ENCODE measurements around the gene RTL1. TPM values are rescaled to one million over a fixed set of nuclear protein-coding genes. Genes with fewer than 3 reads are reported as not detected.
A peak's percentile ranks its signal among the peaks of the same experiment; 100 is the strongest.

RTL1 gene
- not detected in 2 replicates for total RNA-seq (2014; rRNA removed; shearing (Covaris generic))

DNA sequence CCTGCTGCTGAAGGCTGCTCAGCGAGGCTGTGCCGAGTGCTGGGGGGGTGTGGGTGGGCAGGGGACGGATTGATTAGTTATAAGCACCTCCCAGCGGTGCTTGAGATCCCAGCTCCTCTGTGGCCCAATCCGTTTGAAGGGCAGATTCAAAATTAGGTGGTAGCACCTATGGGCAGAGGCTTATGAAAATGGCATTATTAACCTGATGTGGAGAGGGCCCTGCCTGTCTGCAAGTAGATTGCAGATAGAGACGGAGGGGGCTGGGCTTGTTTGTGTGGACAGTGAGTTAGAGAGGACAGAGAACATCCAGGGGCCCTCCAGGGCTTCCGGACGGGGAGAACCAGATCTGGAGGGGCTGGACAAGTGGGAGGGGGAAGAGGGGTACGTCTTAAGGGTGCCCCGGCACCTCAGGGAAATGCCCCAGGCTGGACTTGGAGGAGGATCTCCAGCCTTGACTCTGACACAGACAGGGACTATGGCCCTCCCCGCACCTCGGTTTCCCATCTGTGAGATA is at the start of gene RTL1:
RTL1 (minus strand) TSS at position 51 of the 514 bp plus-strand sequence. CDS start 18,934 bp downstream, outside the sequence.
- Histone ChIP-seq H3K36me3 (peaks cover 32% of the 10 kb centered on the region), H3K27ac (no peak within 1 kb of the TSS), H3K4me1 (replicated peaks) (no peaks in the 10 kb centered on the region), H3K9me3 (replicated peaks) (no peaks in the 10 kb centered on the region), H3K4me3 (no peak within 1 kb of the TSS), H3K27me3 (replicated peaks) (no peaks in the 10 kb centered on the region)
- no peak for DNase-seq (ENCODE audit: low read depth in 1 of 2, low spot score in 2 of 2)

DNA sequence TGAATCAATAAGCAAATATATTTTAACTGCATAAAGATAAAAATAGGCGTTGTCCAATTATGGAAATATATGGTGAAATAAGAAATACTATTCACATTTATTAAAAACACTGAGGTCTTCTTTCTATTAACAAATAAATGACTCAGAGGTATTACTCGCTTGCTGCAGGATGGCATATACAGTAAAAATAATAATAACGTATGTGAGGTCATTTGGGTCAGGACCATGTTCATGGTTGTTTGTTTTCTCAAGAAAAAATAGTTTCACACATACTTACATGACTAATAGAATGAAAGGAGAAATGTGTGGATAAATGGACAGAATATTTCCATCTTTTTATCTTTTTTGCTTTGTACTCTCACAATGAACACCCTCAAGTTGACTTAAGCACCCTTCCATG is 46.5 kb upstream of the RTL1 start:
- Histone ChIP-seq H3K4me1 (replicated peaks) (no peaks in the 10 kb centered on the region), H3K36me3 (peaks cover 24% of the 10 kb centered on the region), H3K27me3 (replicated peaks) (no peaks in the 10 kb centered on the region), H3K4me3 (no peak overlapping the region), H3K27ac (no peak overlapping the region), H3K9me3 (replicated peaks) (no peaks in the 10 kb centered on the region)
- no peak for DNase-seq (ENCODE audit: low read depth in 1 of 2, low spot score in 2 of 2)

DNA sequence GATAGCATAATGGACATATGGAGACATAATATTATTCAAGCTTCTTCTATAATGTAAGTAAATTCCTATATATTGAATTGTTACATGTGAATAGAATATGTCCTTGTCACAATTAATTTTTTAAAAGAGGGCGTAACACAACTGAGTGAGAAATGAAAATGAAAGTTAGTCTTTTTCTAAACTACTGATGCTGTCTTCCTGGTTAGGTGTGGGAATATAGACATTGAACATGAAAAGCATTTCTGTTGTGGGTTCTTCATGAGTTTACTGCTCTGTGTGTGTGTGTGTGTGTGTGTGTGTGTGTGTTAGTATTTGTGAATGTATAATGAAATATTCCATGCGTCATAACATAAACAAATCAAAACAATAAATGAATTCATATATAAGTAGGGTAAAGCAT is 40.5 kb upstream of the RTL1 start:
- Histone ChIP-seq H3K27me3 (replicated peaks) (no peaks in the 10 kb centered on the region), H3K4me1 (replicated peaks) (no peaks in the 10 kb centered on the region), H3K36me3 (peaks cover 8% of the 10 kb centered on the region; the same call in 1 of the 2 replicates), H3K27ac (no peak overlapping the region), H3K4me3 (no peak overlapping the region), H3K9me3 (replicated peaks) (no peaks in the 10 kb centered on the region)
- DNase-seq (ENCODE audit: low read depth in 1 of 2, low spot score in 2 of 2) = no peak

DNA sequence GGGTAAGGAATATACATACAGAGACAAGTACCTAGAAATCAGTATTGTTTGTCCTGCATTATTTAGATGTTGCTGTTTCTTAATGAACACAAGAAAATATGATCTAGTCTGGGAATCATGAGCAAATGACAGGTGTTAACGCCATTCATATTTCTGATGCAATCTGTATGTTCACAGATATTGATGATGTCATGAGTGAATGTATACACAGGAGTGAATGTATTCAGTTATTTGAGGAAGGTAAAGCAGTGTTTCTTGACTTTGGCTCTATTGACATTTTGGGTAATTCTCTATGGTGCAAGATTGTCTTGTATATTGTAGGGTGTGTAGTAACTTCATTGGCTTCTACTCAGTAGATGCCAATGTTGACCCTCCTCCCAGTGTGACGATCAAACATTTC is 26.7 kb upstream of the RTL1 start:
- Histone ChIP-seq H3K27me3 (replicated peaks) (no peaks in the 10 kb centered on the region), H3K4me3 (no peak overlapping the region), H3K36me3 (no peaks in the 10 kb centered on the region), H3K4me1 (replicated peaks) (no peaks in the 10 kb centered on the region), H3K9me3 (replicated peaks) (no peaks in the 10 kb centered on the region), H3K27ac (no peak overlapping the region)
- no peak for DNase-seq (ENCODE audit: low read depth in 1 of 2, low spot score in 2 of 2)

DNA sequence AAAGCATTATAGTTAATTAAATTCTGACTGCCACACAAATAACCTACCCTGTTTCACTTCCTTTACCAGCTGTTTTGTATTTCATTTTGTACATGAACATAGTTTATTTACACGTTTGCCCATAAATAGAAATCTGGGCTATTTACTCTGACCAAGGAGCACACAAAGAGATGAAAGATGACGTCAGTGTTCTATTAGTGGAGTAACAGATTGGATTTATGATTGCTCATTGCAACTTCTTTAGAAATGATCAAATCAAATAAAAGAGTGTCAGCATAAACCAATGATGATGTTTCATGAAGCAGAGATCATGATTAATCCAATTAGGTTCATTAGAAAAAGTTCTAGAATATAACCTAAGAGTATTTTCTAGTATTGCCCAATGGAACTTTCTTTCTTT is 12.0 kb upstream of the RTL1 start:
- Histone ChIP-seq H3K4me3 (no peak overlapping the region), H3K9me3 (replicated peaks) (no peaks in the 10 kb centered on the region), H3K4me1 (replicated peaks) (peaks cover 20% of the 10 kb centered on the region), H3K27ac (no peak overlapping the region), H3K36me3 (peaks cover 13% of the 10 kb centered on the region; the same call in 1 of the 2 replicates), H3K27me3 (replicated peaks) (no peaks in the 10 kb centered on the region)
- DNase-seq (ENCODE audit: low read depth in 1 of 2, low spot score in 2 of 2) = no peak

- DNase-seq (ENCODE audit: low read depth in 1 of 2, low spot score in 2 of 2) = peak in 1 of 2 experiments; percentile 5
- peaks cover 20% of the 10 kb centered on the region for H3K4me1 ChIP-seq (replicated peaks)
- no peaks in the 10 kb centered on the region for H3K9me3 ChIP-seq (replicated peaks)
- no peaks in the 10 kb centered on the region for H3K27me3 ChIP-seq (replicated peaks)
- peaks cover 20% of the 10 kb centered on the region; the same call in 1 of the 2 replicates for H3K36me3 ChIP-seq
- H3K27ac ChIP-seq = no peak overlapping the region
- no peak overlapping the region for H3K4me3 ChIP-seq
Observed at GRCh38 chr14:100914597-100915021, 11.1 kb upstream of the RTL1 start.

DNA sequence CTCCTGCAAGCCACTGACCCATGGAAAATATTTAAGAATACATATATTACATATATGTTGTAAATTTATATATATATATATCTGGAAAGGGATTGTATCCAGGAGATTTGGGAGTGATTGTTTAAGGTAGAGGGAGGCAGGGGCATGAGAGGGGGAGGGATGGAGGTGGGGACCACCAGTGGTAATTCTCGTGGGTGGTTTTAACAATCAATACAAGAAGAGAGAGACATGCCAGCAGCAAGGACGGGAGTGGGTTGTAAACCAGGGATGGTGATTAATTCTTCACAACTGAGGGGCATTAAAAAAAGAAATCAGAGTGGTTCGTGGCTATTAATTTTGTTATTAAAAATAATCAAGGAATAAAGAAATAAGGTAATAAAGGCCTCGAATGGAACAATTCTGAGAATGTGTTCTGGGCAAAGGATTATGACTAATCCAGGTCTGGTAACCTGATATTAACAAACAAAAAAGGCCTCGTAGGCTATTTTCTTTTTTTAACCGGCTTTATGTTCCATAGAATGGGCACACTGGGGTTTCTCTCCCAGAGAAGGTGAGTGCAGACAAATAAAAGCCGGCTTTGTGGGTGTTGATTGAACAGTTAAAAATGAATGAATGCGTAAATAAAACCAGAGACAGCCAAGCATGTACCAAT is 8.3 kb upstream of the RTL1 start:
- Histone ChIP-seq H3K36me3 (peaks cover 31% of the 10 kb centered on the region; the same call in 1 of the 2 replicates), H3K9me3 (replicated peaks) (no peaks in the 10 kb centered on the region)

GRCh38 chr14:100910888-100911664 is 7.6 kb upstream of the RTL1 start:
- Histone ChIP-seq H3K27ac (no peak overlapping the region), H3K36me3 (peaks cover 31% of the 10 kb centered on the region; the same call in 1 of the 2 replicates), H3K9me3 (replicated peaks) (no peaks in the 10 kb centered on the region), H3K4me3 (no peak overlapping the region), H3K4me1 (replicated peaks) (peaks cover 20% of the 10 kb centered on the region), H3K27me3 (replicated peaks) (no peaks in the 10 kb centered on the region)
- no peak for DNase-seq (ENCODE audit: low read depth in 1 of 2, low spot score in 2 of 2)

More for the DNA sequence above, 8.3 kb upstream of the RTL1 start:
- no peak for DNase-seq (ENCODE audit: low read depth in 1 of 2, low spot score in 2 of 2)
- H3K4me1 ChIP-seq (replicated peaks) = peaks cover 20% of the 10 kb centered on the region
- H3K4me3 ChIP-seq = no peak overlapping the region
- no peak overlapping the region for H3K27ac ChIP-seq
- no peaks in the 10 kb centered on the region for H3K27me3 ChIP-seq (replicated peaks)

DNA sequence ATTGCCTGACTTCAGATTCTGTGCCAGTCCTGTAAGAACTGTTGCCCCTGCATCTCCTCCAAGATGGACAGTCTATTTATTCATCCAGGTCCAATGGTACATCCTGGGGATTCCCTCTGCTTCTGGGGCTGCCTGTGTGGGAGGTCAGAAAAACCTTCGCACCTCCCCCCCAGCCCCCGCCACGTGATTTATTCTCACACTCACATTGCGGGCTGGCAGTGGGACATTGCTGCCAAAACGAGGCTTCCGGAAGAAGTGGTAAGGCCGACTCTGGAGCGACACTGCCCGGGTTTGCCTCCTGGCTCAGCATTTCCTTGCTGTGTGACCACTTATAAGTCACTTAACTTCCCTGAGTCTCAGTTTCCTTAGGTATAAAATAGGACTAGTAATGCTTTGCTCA is 5.9 kb upstream of the RTL1 start:
- H3K4me1 ChIP-seq (replicated peaks) = peaks cover 11% of the 10 kb centered on the region
- no peak overlapping the region for H3K27ac ChIP-seq
- H3K4me3 ChIP-seq = no peak overlapping the region
- peaks cover 24% of the 10 kb centered on the region; the same call in 1 of the 2 replicates for H3K36me3 ChIP-seq
- DNase-seq (ENCODE audit: low read depth in 1 of 2, low spot score in 2 of 2) = peak in 1 of 2 experiments; percentile 32
- H3K9me3 ChIP-seq (replicated peaks) = no peaks in the 10 kb centered on the region
- no peaks in the 10 kb centered on the region for H3K27me3 ChIP-seq (replicated peaks)

GRCh38 chr14:100907240-100907639 is 3.7 kb upstream of the RTL1 start:
- Histone ChIP-seq H3K4me1 (replicated peaks) (peaks cover 2% of the 10 kb centered on the region; the same call in 1 of the 2 replicates), H3K36me3 (peaks cover 26% of the 10 kb centered on the region), H3K27ac (no peak overlapping the region), H3K9me3 (replicated peaks) (no peaks in the 10 kb centered on the region), H3K27me3 (replicated peaks) (no peaks in the 10 kb centered on the region), H3K4me3 (no peak overlapping the region)
- no peak for DNase-seq (ENCODE audit: low read depth in 1 of 2, low spot score in 2 of 2)

- DNase-seq (ENCODE audit: low read depth in 1 of 2, low spot score in 2 of 2) = no peak
- Histone ChIP-seq H3K9me3 (replicated peaks) (no peaks in the 10 kb centered on the region), H3K36me3 (peaks cover 31% of the 10 kb centered on the region), H3K4me1 (replicated peaks) (no peaks in the 10 kb centered on the region), H3K27me3 (replicated peaks) (no peaks in the 10 kb centered on the region), H3K27ac (no peak overlapping the region), H3K4me3 (no peak overlapping the region)
Observed at GRCh38 chr14:100906420-100906819, 2.9 kb upstream of the RTL1 start.

DNA sequence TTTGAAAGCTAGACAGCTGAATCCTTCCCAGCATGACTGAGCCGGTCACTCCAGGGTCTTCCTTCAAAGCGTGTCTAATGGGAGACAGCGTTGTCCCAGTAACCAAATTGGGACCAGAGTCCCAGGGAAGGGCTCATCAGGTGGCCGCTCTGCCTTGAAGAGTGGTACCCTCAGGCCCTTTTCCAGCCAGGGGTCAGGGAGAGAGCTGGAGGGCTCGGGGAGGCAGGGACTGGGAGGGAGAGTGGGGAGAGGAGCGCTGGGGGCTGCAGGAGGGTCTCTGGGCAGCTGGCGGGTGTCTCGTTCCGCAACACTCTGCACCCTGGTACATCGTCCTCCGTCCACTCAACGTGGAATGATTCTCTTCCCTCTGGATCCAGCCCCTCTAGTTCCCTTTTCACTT is 1.6 kb upstream of the RTL1 start:
- H3K36me3 ChIP-seq = peaks cover 39% of the 10 kb centered on the region
- no peak overlapping the region for H3K27ac ChIP-seq

GRCh38 chr14:100904307-100905087 is 975 bp upstream of the RTL1 start:
- Histone ChIP-seq H3K4me3 (no peak overlapping the region), H3K36me3 (peaks cover 32% of the 10 kb centered on the region), H3K27ac (no peak overlapping the region), H3K27me3 (replicated peaks) (no peaks in the 10 kb centered on the region), H3K4me1 (replicated peaks) (no peaks in the 10 kb centered on the region), H3K9me3 (replicated peaks) (no peaks in the 10 kb centered on the region)
- DNase-seq (ENCODE audit: low read depth in 1 of 2, low spot score in 2 of 2) = no peak

More for the DNA sequence above, 1.6 kb upstream of the RTL1 start:
- no peaks in the 10 kb centered on the region for H3K27me3 ChIP-seq (replicated peaks)
- no peak overlapping the region for H3K4me3 ChIP-seq
- H3K4me1 ChIP-seq (replicated peaks) = no peaks in the 10 kb centered on the region
- DNase-seq (ENCODE audit: low read depth in 1 of 2, low spot score in 2 of 2) = no peak
- H3K9me3 ChIP-seq (replicated peaks) = no peaks in the 10 kb centered on the region

Data from SJSA1 (cell line).